COLO668 (cell line): ENCODE measurements around the gene APH1B.
A peak's percentile ranks its signal among the peaks of the same experiment; 100 is the strongest.
"Not testable (repeated sequence)": the region's sequence is repeated elsewhere in the genome, so short reads cannot be mapped to it uniquely, and the experiment has no call there.

Source experiments
- DNase-seq: peaks from one replicate; lab custom pipeline; 2025; ENCODE audit not compliant: unreplicated experiment; lab: John Stamatoyannopoulos, UW

Gene APH1B

GRCh38 chr15:63329567-63330350, 52.4 kb downstream of the APH1B start:
- DNase-seq, result peak; percentile 15

- no peak for DNase-seq
Observed at GRCh38 chr15:63330926-63331325, 53.5 kb downstream of the APH1B start.

GRCh38 chr15:63331456-63331855, 54.1 kb downstream of the APH1B start:
- no peak for DNase-seq

- DNase-seq, result no peak
Observed at GRCh38 chr15:63332367-63333124, 55.1 kb downstream of the APH1B start.

GRCh38 chr15:63334821-63335220, 57.4 kb downstream of the APH1B start:
- DNase-seq, result no peak

GRCh38 chr15:63335543-63336240, 58.3 kb downstream of the APH1B start:
- DNase-seq, result no peak

- no peak for DNase-seq
Observed at GRCh38 chr15:63337046-63337445, 59.6 kb downstream of the APH1B start.

GRCh38 chr15:63338170-63338569, 60.8 kb downstream of the APH1B start:
- no peak for DNase-seq

GRCh38 chr15:63339006-63339766, 61.8 kb downstream of the APH1B start:
- DNase-seq, result no peak

GRCh38 chr15:63339836-63340235, 62.4 kb downstream of the APH1B start:
- no peak for DNase-seq

GRCh38 chr15:63340353-63340752, 62.9 kb downstream of the APH1B start:
- no peak for DNase-seq

- no peak for DNase-seq
Observed at GRCh38 chr15:63340878-63341277, 63.5 kb downstream of the APH1B start.

GRCh38 chr15:63341898-63342297, 64.5 kb downstream of the APH1B start:
- DNase-seq, result no peak

- DNase-seq, result not testable (repeated sequence)
Observed at GRCh38 chr15:63342996-63343562, 65.7 kb downstream of the APH1B start.

GRCh38 chr15:63344731-63345390, 67.5 kb downstream of the APH1B start:
- no peak for DNase-seq

- no peak for DNase-seq
Observed at GRCh38 chr15:63345391-63345752, 68.0 kb downstream of the APH1B start.

- no peak for DNase-seq
Observed at GRCh38 chr15:63347074-63347857, 69.9 kb downstream of the APH1B start.

GRCh38 chr15:63348392-63348791, 71.0 kb downstream of the APH1B start:
- DNase-seq, result no peak

GRCh38 chr15:63349156-63349555, 71.8 kb downstream of the APH1B start:
- DNase-seq, result no peak
